GM18520 (cell line): ENCODE measurements around the gene SLC40A1.
"Not testable (repeated sequence)": the region's sequence is repeated elsewhere in the genome, so short reads cannot be mapped to it uniquely, and the experiment has no call there.

Experiments used
- ATAC-seq: cut with Tn5 transposase; IDR thresholded peaks from one replicate; pipeline ENCODE4 v1.9.1; 2021; ENCODE audit not compliant: unreplicated experiment

The SLC40A1 gene

DNA sequence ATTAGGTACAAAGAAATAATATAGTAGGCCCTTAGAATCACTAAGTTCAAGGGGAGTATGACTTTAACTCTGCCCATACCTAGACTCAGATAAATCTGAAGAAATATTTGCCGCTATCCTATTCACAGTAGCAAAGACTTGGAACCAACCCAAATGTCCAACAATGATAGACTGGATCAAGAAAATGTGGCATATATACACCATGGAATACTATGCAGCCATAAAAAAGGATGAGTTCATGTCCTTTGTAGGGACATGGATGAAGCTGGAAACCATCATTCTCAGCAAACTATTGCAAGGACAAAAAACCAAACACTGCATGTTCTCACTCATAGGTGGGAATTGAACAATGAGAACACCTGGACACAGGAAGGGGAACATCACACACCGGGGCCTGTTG is 21.1 kb upstream of the SLC40A1 start:
- ATAC-seq = not testable (repeated sequence)

DNA sequence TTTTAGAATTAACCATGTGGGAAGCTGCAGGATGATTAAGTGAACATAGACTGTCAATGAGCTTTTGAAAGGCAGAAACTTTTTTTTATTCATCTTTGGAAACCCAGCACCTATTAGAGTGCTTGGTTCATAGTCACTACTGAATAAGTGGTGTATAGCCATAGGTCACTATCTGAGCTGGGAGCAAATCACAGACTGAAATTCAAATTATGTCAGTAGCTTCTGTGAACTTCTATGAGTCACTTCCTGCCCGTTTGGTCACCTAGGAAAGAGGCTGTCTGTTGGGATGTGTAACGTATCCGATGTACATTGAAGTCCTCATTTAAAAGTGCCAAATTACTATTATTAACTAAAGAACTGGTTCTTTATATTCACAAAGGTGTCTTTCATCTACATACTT is 20.5 kb upstream of the SLC40A1 start:
- no peak for ATAC-seq

DNA sequence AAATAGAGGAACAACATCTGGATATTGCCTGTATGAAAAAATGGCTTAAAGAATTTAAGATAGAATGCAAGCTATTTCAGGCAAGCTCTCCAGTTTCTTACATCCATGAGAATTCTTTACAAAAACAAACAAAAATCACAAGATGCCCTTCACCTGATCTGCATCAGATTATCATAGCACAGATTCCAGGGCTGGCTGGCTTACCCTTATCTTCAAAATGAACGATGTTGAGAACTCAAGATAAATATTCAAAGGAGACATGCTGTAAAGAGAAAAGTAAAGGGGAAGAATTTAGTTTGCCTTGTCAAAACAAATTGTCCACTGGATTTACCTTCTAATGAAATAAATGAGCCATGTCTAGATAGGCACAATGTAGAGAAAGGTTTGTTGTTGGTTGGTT is 18.7 kb upstream of the SLC40A1 start:
- ATAC-seq = no peak

DNA sequence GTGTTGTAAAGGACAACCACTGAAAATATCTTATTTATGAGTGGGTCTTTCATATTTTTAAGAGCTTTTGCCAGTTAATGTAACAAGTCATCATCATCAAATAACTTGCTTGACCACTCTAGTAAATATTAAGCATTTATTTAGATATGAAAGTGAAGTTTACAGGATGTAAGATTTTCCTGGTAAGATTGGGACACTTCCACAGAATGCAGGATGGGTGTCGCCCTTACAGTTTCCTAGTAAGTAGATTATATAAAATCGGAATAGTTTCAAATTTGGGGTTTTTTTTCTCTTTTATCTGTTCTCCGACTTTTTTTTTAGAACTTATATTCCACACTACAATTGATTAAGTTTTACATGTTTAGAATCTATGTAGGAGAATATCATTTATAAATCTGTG is 14.8 kb upstream of the SLC40A1 start:
- ATAC-seq = no peak

DNA sequence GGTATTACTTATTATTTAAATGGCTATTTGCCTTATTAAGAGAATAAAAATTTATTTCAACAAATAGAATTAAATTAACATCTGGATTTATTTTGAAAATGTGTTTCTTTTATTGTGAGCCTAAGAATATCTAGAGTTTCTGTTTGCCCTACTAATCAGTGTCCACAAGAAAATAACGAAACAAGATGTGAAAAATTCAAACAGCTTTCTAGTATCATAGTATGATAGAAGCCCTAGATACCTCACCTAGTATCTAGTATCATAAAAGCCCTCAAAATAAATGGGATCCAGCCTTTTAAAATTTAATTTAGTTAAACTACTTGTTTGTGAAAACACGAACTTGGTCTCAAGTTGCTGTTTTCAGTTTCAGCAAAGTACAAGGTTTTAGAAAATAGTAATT is 13.7 kb upstream of the SLC40A1 start:
- ATAC-seq = no peak

DNA sequence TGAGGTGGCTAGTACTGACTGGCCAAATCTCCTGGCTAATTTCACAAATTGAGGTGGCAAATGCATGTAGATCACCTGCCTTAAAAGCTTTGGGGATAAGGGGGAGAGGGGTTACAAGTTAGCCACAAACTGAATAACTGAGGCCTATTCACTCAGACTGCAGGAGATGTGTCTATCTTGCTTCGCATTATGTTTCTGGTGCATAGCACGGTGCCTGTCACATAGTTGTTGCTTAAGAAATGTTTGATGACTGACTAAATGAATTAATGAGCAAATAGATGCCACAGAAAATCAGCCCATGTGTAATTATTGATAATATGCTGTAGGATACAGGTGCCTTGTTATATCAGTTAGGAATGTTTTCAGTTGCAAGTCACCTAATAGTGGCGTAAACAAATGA is 12.5 kb upstream of the SLC40A1 start:
- no peak for ATAC-seq

DNA sequence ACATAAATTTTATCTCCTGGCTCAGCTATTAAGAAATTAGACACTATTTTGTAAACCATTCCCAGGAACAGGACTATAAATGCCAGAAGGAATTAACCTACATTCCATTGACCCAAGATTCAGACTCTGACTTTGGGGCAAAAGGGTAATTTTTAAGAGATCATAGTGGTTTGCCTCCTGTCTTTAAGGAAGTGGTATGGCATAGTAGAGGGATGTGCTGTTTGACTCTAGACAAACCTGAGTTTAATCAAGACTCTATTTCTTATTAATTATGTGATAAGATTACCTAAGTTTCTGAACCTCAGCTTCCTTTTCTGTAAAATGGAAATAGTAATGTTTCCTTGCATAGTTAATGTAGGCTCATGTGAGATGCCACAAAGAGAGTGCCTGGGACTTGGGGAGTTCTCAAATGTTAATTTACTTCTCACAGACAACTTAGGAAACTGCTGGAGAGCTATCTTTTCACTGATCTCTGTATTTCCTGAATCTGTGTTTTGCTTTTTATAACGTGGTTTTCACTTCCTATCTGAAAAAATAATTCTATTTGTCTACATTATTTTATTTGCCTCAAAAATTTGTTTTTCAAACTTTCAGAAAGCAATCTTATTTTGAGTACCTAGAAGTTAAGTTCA is 11.9 kb upstream of the SLC40A1 start:
- ATAC-seq = no peak

DNA sequence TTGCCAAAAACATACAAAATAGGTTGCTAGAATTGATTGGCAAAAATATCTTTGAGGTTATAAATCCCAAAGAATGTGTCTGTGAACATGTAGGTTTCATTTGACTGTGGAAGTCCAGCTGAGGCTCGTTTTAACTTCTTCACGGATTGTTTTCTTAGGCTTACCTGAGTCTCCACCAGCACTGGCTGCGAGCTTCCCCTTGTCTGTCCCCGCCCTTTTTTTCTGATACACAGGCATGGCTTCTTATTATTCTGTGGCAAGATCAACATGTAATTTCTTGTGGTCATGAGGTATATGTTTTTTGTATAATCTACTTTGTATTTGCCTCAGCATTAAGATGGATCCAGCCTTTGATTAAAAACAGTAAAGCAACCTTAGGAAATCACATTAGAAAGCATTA is 7.2 kb upstream of the SLC40A1 start:
- ATAC-seq = no peak

DNA sequence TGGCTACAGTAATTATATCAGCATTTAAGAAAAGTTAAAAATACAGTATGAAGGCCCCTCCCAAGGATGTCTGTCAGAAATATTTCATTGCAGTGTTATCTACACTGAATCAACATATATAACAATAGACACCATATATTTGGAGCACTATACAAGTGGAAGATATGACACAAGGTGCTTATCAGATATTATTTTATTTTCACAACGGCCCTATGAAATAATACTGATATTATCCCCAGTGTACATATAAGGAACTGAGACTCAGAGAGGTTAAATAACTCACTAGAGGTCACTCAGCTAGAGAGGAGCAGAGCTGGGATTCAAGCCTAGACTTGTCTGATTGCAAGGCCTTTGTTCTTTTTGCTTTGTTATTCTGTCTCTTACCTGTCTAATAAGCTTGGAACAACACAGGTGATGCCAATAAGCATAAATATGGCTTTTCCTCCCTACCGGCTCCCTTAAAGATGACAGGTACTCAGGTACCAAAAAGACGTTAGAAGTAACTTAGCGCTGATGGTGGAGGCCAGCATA is 4.7 kb upstream of the SLC40A1 start:
- ATAC-seq = no peak

DNA sequence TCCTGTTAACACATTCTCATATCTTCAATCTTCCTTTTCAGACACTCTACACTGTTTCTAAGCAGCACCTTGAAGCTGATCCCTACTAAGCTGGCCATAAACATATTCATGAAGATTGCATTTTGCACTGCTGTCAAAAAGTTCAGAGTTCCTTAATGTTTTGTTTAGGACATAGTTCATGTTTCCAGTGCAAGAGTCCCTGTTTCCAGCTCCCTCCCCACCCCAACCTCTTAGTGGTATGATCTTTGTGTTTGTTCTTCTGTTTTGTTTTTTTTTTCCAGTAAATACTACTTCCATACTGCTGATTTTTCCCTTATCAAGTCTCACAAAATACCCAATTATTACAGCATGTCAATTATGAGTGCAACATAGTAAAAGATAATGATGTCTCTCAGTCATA is 4.1 kb upstream of the SLC40A1 start:
- no peak for ATAC-seq

DNA sequence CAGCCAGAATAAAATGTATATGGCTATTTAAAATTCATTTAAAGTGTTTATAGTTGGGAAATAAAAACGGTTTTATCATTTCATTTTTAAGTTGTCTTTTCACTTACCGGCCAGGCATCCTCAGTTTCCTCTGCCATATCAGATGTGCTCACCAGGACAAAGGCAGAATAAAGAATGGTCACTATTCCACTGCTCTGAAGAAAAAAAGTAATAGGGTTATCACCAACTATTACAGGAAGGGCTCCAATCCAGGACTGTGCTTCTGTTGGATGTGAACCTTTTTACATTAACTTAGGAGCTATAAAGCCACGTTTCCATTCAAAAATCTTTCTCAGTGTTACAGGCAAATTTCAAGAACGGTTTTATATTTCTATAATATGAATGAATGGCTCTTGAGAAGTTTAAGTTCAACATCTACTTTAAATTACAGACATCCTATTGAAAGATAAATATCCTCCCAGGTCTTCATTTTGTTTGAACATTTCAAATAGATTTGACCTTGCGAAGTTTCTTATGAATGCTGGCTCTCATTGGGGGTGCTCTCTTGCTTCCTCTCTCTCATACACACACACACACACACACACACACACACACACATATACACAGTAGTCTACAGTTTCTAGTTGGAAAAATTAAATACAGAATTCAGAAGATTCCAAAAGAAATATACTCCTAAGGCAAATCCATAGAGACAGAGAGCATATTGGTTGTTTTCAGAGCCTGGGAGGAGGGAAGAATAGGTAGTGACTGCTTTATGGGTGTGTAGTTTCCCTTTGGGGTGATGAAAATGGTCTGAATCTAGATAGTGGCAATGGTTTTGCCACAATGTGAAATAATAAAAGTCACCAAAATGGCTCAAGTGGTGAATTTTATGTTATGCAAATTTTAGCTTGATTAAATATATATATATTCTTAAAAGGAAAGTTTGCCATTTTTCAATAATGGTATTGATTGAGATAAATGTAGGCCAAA is 2.9 kb upstream of the SLC40A1 start:
- no peak for ATAC-seq

DNA sequence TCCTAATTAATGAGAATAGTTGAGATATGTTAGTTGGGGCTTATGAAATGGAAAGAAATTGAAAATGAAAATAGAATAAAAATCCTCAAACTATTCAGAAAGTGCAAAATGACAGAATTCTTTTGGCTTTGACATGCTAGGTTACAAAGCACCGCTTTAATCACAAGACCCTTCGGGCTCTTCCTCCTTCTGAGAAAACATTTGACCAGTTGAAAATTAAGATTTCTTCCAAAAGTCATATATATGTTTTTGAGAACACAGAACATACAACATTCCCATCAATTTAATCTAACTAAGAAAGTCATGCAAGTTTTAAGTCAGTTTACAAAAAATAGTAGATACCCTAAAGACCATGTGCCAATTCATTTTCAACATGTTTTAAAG is 2.2 kb upstream of the SLC40A1 start:
- no peak for ATAC-seq

DNA sequence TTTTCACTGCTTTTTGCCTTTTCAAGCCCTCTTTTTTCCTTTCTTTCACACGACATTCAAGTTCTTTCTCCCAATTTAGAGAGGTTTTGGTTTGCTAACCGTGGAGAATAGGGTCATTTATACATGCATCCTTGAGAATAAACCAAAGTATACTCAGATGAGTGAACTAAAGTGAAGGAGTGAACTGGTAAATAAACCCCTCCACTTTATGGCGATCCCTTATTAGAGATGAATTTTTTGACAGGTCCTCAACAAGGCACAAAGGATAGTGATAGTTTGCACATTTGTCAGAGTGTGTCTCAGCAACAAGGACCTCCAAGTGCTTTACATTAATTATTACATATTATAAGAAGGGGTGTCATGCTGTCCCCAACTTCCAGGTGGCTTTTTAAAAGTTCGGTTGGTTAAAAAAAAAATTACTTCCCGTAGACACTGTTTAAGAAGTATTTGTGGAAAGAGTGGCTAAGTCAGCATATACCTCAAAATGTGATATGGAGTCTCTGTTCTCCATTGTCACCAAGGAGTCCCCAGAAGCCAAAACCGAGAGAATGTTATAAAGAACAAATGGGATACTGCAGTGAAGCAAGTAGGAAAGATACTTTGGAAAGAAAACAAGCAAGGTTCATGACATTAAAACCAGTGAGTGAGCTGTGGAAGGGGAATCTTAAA is 1.7 kb upstream of the SLC40A1 start:
- no peak for ATAC-seq

DNA sequence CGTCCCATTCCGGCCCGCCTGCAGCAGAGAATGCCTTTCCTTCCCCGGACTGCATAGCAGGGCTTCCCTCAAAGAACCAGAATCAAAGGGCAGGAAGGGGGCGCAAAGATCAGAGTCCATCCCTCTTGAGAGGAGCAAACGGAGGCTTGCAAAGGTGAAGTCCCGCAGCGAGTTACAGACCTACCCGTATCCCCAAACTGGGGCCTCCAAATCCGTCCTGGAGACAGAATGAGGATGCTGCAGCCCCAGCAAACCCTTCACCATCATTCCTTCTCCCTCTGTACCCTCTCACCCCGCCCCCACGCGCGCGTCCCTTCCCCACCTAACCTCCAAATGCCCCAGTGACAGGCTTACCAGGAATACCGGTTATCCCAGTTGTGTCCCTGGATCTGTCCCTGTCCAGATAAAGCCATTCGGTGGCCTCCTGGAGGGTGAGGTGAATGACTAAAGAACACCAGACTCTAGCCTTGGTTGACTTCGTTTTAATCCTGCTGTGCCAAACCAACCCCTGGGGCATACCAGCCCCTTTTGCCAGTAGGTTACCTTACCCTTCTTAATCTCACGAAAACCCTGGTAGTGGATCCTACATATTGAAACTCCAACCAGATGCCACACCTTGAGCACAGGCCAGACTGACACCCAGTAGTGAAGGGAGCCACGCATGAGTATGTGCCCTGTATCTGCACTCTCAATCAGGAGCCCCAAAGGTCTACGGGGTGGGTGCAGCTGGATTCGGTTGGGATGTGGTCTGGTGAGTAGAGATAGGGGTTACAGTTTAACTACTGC is 961 bp upstream of the SLC40A1 start:
- ATAC-seq = no peak

DNA sequence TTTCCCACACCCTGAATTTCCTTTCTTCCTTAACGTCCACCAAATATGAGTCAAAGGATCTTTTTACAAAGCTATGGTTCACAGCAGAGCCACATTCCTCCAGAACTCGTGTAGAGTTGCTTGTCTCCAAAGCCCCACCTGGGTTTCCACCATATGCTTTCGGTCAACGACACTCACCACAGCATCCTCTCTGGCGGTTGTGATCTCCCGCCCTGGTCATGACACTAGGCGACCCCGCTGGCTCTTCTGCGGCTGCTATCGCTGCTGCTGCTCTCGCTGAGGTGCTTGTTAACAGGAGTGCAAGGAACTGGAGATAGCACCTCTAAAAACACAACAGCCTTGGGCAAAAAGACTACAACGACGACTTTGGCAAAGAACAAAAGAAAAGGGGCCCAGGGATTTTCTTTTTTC is 340 bp downstream of the SLC40A1 start:
- ATAC-seq = no peak

DNA sequence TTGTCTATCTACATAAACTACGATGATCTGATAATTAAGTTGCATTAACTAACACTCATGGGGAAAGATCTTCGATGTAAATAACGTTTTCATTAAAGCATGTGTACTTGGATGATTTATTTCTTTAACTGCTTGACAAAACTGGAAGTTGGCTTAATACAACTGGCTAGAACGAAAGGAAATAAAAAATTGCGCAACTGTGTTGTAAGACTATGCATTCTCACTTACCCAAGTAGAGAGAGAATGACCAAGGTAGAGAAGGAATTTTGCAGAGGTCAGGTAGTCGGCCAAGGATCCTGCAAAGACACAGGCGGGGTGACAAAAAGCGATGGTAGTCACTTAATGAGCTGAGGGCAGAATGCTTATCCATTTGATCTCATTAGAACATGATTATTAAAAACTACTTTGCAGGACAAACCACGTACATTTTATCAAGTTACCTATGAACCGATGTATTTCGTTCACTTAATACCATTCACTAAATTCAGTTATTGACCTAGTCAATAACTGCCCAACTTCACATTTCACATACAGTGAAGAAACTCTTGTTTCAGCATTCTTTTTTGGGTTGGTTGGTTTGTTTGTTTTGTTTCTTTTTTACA is 900 bp downstream of the SLC40A1 start:
- ATAC-seq = no peak

DNA sequence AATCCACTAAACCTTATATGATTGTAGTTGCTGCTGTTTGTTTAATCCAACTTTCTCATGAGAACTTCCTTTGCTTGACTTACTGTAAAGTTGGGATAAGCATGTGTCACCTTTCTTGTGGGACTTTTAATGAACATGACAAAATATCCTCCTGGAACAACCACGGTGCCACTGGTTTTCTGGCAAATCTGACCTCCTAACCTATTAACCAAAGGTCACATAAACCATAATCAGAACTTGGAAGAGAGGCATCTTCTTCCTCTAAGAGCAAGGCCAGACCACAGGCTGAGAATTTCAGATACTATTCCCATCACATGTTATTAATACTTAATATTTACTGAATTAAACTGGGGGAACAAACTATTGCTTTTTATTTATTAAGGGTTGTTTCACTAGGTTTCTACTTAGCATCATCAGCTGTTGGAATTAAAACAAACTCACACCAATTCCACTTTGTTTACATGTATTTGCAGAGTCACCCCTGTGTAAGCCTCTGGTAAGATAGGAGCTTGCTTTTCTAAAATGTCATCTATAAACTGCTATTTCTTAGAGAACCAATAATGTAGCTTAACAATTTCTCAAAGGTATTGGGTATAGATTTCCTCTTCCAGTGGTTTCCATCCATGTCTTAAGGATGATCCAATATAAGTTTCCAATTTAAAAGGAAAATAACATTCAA is 2.2 kb downstream of the SLC40A1 start:
- ATAC-seq = no peak

DNA sequence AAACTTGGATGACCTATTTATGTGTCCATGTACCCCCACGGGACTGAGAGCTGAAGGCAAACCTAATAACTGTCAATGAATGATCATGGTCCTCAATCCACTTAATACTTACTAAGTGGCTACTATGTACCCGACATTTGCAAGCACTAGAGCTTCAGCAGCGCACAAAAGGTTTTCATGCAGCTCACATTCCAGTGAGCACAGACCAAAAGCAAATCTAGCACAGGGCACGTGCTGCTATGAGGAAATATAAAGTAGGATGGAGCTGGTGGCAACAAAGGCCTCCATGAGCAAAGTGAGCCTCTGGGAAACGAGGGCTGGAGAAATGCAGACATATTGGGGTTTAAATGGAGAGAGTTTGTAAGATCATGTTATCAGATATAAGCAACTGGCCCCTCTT is 3.5 kb downstream of the SLC40A1 start:
- no peak for ATAC-seq

DNA sequence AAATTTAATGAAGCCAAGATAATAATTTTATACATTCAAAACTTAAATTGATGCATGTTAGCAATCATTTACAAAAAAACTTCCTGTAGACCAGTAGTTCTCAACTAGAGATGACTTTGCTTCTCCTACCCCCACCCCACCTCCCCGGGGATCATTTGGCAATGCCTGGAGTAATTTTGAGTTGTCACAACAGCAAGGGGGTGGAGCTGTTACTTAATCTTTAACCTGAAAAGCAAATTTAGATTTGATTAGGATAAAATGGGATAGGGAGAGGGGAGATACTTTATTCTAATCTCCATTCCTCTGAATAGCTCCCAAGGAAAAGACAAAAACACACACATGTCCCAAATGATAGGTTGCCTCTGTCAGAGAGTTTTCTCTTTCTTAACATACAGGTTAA is 4.2 kb downstream of the SLC40A1 start:
- ATAC-seq = no peak
